Measurements from ENCODE around the gene MND1.
"Not testable (repeated sequence)": the region's sequence is repeated elsewhere in the genome, so short reads cannot be mapped to it uniquely, and the experiment has no call there.

Gene MND1

DNA sequence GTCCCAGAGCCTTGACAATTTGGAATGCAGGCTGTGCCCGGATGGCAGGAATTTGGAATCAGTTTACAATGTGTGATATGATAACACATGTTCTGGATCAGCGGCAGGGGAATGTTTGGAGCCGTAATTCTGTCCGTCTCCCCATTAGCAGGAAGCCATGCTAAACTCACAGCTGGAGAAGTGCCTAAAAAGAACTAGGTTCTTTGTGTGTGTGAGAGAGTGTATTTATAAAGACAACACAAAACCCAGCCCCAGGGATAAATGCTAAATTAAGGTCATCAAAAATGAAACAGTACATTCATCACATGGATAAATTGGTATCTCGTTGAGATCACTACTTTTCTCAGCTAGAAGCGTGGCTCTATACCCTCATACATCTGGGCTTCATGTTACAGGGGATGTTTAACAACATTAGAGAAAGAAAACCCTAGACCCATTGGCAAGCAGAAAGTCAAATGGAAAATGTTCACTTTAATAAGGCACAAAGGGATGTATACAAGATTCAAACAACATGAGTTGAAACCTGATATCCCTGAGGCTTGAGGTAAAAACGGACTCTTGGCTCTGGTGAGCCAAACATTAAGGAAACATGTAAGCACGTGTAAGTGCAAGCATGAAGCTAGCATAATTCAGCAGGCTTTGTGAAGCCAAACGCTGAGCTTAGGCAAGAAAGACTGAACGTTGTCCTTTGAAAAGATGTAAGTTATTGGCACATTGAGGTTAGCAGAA, 103.7 kb downstream of the MND1 start:
- no peak for DNase-seq

GRCh38 chr4:153449338-153449737, 104.8 kb downstream of the MND1 start:
- no peak for DNase-seq

GRCh38 chr4:153450544-153450917, 106.0 kb downstream of the MND1 start:
- DNase-seq = no peak

- DNase-seq = not testable (repeated sequence)
Measured at GRCh38 chr4:153451145-153451544, 106.7 kb downstream of the MND1 start.

- no peak for DNase-seq
Measured at GRCh38 chr4:153451911-153452657, 107.6 kb downstream of the MND1 start.

- no peak for DNase-seq
Measured at GRCh38 chr4:153452658-153453378, 108.3 kb downstream of the MND1 start.

DNA sequence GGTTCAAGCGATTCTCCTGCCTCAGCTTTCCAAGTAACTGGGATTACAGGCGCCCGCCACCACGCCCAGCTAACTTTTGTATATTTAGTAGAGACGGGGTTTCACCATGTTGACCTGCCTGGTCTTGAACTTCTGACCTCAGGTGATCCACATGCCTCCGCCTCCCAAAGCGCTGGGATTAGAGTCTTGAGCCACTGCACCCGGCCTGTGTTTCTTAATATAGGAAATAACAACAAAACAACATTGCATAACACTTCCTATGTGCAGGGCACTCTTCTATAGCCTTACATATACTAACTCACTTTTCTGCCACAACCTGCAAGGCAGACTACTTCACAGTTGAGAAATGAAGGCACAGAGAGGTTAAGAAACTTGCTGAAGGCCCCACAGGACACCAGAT, 108.9 kb downstream of the MND1 start:
- DNase-seq = no peak

DNA sequence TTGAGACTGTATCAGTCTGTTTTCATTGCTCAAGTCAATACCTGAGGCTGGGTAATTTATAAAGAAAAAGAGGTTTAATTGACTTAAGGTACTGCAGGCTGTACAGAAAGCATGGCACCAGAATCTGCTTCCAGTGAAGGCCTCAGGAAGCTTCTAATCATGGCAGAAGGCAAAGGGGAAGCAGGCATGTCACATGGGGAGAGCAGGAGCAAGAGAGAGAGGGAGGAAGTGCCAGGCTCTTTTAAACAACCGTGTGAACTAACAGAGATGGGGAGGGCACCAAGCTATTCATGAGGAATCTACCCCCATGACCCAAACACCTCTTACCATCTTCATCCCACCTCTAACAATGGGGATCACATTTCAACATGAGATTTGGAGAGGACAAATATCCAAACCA, 114.5 kb downstream of the MND1 start:
- DNase-seq = no peak

DNA sequence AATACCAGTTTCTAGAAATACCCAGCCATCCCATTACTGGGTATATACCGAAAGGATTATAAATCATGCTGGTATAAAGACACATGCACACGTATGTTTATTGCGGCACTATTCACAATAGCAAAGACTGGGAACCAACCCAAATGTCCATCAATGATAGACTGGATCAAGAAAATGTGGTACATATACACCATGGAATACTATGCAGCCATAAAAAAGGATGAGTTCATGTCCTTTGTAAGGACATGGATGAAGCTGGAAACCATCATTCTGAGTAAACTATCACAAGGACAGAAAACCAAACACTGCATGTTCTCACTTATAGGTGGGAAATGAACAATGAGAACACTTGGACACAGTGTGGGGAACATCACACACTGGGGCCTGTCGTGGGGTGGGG, 117.1 kb downstream of the MND1 start:
- DNase-seq = not testable (repeated sequence)

DNA sequence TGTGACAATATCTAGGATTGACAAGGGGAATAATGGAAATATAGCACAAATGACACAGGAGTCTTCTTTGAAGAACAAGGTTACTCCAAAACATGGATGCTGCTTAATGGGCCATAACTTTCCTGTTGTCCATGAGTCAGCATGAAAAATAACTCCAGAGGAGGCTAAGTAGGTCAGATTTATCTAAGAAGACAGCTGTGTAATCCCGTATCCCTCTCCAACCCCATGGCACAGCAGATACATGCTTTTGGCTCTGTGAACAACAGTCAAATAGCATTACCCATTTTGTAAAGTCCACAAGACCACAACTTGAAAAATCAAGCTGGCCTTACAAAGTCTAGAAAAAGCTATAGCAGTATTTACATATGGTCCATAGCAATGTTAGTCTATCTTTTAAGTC, 119.6 kb downstream of the MND1 start:
- DNase-seq = no peak

Data from activated effector memory CD4-positive, alpha-beta T cell treated with Interleukin-2 at 50 U/mL for 16 hours (primary cell).